ENCODE data around the gene TNFSF11. TPM values are rescaled to one million over a fixed set of nuclear protein-coding genes. Genes with fewer than 3 reads are reported as not detected.

The TNFSF11 gene
- total and polyA plus RNA-seq, 2 experiments from 2014 or later: 9.9 TPM

DNA sequence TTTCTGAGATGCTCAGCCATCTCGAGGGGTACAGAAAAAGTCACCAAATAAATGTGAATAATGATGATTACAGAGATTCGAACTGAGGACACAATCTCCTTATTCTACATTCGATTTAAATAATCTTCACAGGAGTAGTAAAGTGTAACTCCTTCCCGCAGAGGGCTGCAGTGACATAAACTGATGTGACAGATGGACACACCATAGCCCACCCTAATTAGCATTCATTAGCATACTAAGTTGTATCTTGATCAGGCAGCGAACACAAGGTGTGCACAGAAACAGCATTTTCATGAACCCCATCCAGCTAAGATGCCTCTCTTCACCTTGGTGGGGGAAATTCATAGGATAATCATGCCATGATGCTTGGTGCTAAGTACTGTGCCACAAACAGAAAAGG is 83.0 kb downstream of the TNFSF11 start (continued):
- TF ChIP-seq, protein P1, sequence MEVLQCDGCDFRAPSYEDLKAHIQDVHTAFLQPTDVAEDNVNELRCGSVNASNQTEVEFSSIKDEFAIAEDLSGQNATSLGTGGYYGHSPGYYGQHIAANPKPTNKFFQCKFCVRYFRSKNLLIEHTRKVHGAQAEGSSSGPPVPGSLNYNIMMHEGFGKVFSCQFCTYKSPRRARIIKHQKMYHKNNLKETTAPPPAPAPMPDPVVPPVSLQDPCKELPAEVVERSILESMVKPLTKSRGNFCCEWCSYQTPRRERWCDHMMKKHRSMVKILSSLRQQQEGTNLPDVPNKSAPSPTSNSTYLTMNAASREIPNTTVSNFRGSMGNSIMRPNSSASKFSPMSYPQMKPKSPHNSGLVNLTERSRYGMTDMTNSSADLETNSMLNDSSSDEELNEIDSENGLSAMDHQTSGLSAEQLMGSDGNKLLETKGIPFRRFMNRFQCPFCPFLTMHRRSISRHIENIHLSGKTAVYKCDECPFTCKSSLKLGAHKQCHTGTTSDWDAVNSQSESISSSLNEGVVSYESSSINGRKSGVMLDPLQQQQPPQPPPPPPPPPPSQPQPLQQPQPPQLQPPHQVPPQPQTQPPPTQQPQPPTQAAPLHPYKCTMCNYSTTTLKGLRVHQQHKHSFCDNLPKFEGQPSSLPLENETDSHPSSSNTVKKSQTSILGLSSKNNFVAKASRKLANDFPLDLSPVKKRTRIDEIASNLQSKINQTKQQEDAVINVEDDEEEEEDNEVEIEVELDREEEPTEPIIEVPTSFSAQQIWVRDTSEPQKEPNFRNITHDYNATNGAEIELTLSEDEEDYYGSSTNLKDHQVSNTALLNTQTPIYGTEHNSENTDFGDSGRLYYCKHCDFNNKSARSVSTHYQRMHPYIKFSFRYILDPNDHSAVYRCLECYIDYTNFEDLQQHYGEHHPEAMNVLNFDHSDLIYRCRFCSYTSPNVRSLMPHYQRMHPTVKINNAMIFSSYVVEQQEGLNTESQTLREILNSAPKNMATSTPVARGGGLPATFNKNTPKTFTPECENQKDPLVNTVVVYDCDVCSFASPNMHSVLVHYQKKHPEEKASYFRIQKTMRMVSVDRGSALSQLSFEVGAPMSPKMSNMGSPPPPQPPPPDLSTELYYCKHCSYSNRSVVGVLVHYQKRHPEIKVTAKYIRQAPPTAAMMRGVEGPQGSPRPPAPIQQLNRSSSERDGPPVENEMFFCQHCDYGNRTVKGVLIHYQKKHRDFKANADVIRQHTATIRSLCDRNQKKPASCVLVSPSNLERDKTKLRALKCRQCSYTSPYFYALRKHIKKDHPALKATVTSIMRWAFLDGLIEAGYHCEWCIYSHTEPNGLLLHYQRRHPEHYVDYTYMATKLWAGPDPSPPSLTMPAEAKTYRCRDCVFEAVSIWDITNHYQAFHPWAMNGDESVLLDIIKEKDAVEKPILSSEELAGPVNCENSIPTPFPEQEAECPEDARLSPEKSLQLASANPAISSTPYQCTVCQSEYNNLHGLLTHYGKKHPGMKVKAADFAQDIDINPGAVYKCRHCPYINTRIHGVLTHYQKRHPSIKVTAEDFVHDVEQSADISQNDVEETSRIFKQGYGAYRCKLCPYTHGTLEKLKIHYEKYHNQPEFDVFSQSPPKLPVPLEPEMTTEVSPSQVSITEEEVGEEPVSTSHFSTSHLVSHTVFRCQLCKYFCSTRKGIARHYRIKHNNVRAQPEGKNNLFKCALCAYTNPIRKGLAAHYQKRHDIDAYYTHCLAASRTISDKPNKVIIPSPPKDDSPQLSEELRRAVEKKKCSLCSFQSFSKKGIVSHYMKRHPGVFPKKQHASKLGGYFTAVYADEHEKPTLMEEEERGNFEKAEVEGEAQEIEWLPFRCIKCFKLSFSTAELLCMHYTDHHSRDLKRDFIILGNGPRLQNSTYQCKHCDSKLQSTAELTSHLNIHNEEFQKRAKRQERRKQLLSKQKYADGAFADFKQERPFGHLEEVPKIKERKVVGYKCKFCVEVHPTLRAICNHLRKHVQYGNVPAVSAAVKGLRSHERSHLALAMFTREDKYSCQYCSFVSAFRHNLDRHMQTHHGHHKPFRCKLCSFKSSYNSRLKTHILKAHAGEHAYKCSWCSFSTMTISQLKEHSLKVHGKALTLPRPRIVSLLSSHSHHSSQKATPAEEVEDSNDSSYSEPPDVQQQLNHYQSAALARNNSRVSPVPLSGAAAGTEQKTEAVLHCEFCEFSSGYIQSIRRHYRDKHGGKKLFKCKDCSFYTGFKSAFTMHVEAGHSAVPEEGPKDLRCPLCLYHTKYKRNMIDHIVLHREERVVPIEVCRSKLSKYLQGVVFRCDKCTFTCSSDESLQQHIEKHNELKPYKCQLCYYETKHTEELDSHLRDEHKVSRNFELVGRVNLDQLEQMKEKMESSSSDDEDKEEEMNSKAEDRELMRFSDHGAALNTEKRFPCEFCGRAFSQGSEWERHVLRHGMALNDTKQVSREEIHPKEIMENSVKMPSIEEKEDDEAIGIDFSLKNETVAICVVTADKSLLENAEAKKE (CRISPR knock-in tag; IDR thresholded peaks at IDR 0.05): no peak
- no peak for TF ChIP-seq CREB1 (CRISPR knock-in tag; IDR thresholded peaks at IDR 0.05; ENCODE audit: low read depth)

Other genes with a start within 250 kb of the TNFSF11 start
- not detected in 2 replicates for gene FAM216B, start 207.4 kb downstream of the TNFSF11 start, total RNA-seq (2014; rRNA removed; shearing (Covaris generic))
- gene FAM216B, start 207.4 kb downstream of the TNFSF11 start, polyA plus RNA-seq (2016; fragmentation: Nextera tagmentation; extraction: Ambion mirVana): 0.06 TPM in 1 of 2 replicates, not detected in the other